ENCODE measurements around the gene SIGLEC7. TPM values are rescaled to one million over a fixed set of nuclear protein-coding genes. Genes with fewer than 3 reads are reported as not detected.

The SIGLEC7 gene
- 1 to 10 TPM; 2.4 to 5.9 TPM for total RNA-seq

DNA sequence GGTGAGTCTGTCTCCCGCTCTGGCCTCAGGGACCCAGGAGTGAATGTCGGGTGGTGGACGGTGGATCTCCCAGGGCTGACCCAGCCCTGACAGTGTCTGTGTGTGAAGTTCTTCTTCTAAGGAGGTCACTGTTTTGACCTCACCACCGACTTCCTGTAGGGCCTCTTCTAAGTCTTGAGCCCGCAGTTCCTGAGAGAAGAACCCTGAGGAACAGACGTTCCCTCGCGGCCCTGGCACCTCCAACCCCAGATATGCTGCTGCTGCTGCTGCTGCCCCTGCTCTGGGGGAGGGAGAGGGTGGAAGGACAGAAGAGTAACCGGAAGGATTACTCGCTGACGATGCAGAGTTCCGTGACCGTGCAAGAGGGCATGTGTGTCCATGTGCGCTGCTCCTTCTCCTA is at the start of gene SIGLEC7:
Gene SIGLEC7 (plus strand): TSS at position 183 of the 400 bp plus-strand sequence. CDS start 69 bp downstream, at position 252.
- no peaks in the 10 kb centered on the region for H3K9me3 ChIP-seq
- TF ChIP-seq, protein P1, sequence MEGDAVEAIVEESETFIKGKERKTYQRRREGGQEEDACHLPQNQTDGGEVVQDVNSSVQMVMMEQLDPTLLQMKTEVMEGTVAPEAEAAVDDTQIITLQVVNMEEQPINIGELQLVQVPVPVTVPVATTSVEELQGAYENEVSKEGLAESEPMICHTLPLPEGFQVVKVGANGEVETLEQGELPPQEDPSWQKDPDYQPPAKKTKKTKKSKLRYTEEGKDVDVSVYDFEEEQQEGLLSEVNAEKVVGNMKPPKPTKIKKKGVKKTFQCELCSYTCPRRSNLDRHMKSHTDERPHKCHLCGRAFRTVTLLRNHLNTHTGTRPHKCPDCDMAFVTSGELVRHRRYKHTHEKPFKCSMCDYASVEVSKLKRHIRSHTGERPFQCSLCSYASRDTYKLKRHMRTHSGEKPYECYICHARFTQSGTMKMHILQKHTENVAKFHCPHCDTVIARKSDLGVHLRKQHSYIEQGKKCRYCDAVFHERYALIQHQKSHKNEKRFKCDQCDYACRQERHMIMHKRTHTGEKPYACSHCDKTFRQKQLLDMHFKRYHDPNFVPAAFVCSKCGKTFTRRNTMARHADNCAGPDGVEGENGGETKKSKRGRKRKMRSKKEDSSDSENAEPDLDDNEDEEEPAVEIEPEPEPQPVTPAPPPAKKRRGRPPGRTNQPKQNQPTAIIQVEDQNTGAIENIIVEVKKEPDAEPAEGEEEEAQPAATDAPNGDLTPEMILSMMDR (IDR thresholded peaks at IDR 0.05): no peak
- no peaks in the 10 kb centered on the region for H3K27me3 ChIP-seq (replicated peaks; ENCODE audit: insufficient read depth)
- H3K27ac ChIP-seq: no peak within 1 kb of the TSS
- peaks cover 0 to 3% of the 10 kb centered on the region in 2 donors for H3K4me1 ChIP-seq (ENCODE audit: control insufficient read depth in 1 of 2, low read depth in 2 of 2)
- no peaks in the 10 kb centered on the region for H3K36me3 ChIP-seq
- ATAC-seq (ENCODE audit: insufficient number of reproducible peaks, low FRiP score, low read depth) (no peak), DNase-seq (ENCODE audit: low spot score) (no peak)
- no peak within 1 kb of the TSS for H3K4me3 ChIP-seq

DNA sequence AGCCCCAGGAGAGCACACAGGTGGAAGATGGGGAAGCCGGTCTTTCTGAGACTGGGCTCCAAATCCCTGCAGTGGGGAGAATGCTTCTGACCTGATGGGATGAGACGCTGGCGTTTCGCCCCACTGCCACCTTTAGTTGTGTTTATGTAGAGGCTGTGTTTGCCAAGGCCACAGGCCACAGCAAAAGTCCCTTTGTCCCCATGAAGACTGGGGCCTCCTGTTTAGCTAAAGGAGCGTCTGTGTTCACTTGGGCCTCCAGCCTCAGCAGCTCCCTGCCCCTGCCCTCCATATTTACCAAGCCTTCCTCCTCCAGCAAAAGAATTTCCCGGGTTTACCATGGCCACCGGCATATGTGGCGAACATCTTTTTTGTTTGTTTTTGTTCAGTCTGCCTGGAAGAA is 49.0 kb upstream of the SIGLEC7 start:
- H3K27me3 ChIP-seq (replicated peaks; ENCODE audit: insufficient read depth): no peaks in the 10 kb centered on the region
- no peaks in the 10 kb centered on the region for H3K36me3 ChIP-seq
- DNase-seq (ENCODE audit: low spot score) (no peak), ATAC-seq (ENCODE audit: insufficient number of reproducible peaks, low FRiP score, low read depth) (no peak)
- no peak overlapping the region for H3K4me3 ChIP-seq
- TF ChIP-seq, protein P1 (IDR thresholded peaks at IDR 0.05): no peak
- no peak overlapping the region for H3K27ac ChIP-seq
- H3K4me1 ChIP-seq (ENCODE audit: control insufficient read depth in 1 of 2, low read depth in 2 of 2): no peaks in the 10 kb centered on the region
- H3K9me3 ChIP-seq: no peaks in the 10 kb centered on the region

DNA sequence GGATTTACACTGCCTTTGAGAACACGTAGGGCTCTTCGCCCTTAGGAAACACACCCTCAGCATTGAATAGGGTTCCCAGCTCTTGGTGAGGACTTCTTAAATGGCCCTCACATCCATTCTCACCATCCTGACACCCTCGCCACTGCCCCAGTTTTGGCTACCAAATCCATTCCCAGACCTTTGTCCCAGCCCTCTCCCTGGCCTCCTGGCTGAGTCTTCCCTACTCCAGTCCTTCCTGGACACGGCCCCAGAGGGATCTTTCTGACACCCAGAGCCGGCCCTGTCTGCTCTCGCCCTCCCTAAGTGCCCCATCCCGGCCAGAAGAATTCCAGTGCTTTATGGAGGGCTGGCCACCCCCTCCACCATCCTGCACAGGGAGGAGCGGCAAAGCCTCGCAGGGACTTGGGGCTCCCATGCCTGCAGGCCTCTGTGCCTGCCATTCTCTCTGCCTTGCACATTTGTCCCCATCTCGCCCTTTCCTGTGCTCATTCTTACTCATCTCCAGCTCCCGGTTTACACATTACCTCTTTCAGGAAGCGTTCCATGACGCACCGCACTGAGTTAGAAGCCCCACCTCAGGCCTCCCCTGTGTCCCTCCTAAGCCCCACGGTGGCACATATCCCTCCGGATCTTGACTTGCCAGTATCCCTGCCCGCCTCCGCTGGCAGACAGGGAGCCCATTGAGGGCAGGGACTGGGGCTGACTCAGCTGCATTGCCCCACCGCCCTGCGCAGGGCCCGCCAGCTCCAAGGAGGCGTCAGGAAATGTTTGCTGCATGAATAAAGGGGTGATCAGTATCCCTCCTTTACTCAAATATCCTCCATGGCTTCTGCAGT is 48.4 kb upstream of the SIGLEC7 start:
- Histone ChIP-seq H3K4me3 (no peak overlapping the region), H3K9me3 (no peaks in the 10 kb centered on the region), H3K27me3 (replicated peaks; ENCODE audit: insufficient read depth) (no peaks in the 10 kb centered on the region), H3K4me1 (ENCODE audit: control insufficient read depth in 1 of 2, low read depth in 2 of 2) (no peaks in the 10 kb centered on the region), H3K27ac (no peak overlapping the region), H3K36me3 (no peaks in the 10 kb centered on the region)
- ATAC-seq (ENCODE audit: insufficient number of reproducible peaks, low FRiP score, low read depth) (no peak), DNase-seq (ENCODE audit: low spot score) (no peak)
- TF ChIP-seq, protein P1 (IDR thresholded peaks at IDR 0.05): no peak

DNA sequence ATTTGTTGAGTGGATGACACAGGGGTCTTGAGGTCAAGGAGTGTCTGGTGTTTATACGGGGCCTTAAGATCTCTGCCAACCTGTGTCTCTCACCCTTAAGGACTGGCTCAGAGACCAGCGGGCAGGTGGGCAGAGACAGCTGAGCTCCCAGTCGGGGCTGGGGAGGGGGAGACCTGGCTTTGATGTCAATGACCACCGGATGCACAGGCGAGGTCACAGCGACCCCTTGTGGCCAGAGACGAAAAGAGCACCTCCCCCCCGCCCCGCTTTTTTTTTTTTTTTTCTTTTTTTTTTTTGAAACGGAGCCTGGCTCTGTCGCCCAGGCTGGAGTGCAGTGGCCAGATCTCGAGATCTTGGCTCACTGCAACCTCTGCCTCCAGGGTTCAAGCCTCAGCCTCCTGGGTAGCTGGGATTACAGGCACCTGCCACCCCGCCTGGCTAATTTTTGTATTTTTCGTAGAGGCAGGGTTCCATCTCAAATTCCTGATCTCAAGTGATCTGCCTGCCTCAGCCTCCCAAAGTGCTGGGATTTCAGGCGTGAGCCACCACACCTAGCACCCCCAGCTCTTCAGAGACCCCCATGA is 47.3 kb upstream of the SIGLEC7 start:
- ATAC-seq (ENCODE audit: insufficient number of reproducible peaks, low FRiP score, low read depth) (no peak), DNase-seq (ENCODE audit: low spot score) (no peak)
- no peaks in the 10 kb centered on the region for H3K36me3 ChIP-seq
- H3K9me3 ChIP-seq: no peaks in the 10 kb centered on the region
- no peak overlapping the region for H3K4me3 ChIP-seq
- no peaks in the 10 kb centered on the region for H3K27me3 ChIP-seq (replicated peaks; ENCODE audit: insufficient read depth)
- H3K4me1 ChIP-seq (ENCODE audit: control insufficient read depth in 1 of 2, low read depth in 2 of 2): no peaks in the 10 kb centered on the region
- TF ChIP-seq, protein P1 (IDR thresholded peaks at IDR 0.05): peak; percentile 31
- no peak overlapping the region for H3K27ac ChIP-seq

DNA sequence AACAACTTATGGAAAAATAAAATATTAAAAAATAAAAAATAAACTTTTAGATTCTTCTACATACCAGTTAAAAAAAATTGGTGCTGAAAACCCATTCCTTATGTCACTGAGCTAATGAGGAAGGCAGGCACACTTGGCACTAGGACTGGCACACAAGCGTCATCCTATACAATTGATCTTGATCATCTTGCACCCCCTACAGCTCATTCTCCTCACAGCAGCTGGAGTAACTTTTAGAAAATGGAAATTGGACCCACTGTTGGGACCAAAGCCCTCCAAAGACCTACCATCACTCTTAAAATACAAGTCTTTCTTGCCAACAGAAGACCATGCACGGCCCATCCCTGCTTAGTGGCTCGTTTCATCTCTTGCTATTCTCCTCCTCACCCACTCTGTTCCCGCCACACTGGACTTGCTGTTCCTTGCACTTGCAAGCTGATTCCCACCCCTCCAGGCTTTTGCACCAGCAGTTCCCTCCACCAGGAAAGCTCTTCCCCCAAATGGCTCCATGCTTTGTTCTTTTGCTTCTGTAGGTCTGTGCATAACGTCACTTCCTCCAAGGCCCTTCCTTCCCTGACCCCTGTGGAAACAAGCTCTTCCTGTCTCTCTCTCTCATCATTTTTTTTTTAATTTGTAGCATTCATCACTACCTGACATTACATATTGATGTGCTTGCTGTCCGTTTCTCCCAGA is 45.5 kb upstream of the SIGLEC7 start:
- Histone ChIP-seq H3K27me3 (replicated peaks; ENCODE audit: insufficient read depth) (no peaks in the 10 kb centered on the region), H3K4me3 (no peak overlapping the region), H3K9me3 (no peaks in the 10 kb centered on the region), H3K27ac (no peak overlapping the region), H3K4me1 (ENCODE audit: control insufficient read depth in 1 of 2, low read depth in 2 of 2) (no peaks in the 10 kb centered on the region), H3K36me3 (no peaks in the 10 kb centered on the region)
- DNase-seq (ENCODE audit: low spot score): no peak
- TF ChIP-seq, protein P1 (IDR thresholded peaks at IDR 0.05): no peak
- ATAC-seq (ENCODE audit: insufficient number of reproducible peaks, low FRiP score, low read depth): no peak

All from thoracic aorta (tissue), 2 donors.